GM19193 (cell line): ENCODE data around the gene RUSC1.

Experiments
- POLR2A ChIP-seq: IDR thresholded peaks from 4 replicates; pipeline ENCODE4 v1.6.1; 2011; ENCODE audit not compliant: insufficient read depth, insufficient read length; ENCODE audit errors: extremely low read depth

RUSC1 gene, protein sequence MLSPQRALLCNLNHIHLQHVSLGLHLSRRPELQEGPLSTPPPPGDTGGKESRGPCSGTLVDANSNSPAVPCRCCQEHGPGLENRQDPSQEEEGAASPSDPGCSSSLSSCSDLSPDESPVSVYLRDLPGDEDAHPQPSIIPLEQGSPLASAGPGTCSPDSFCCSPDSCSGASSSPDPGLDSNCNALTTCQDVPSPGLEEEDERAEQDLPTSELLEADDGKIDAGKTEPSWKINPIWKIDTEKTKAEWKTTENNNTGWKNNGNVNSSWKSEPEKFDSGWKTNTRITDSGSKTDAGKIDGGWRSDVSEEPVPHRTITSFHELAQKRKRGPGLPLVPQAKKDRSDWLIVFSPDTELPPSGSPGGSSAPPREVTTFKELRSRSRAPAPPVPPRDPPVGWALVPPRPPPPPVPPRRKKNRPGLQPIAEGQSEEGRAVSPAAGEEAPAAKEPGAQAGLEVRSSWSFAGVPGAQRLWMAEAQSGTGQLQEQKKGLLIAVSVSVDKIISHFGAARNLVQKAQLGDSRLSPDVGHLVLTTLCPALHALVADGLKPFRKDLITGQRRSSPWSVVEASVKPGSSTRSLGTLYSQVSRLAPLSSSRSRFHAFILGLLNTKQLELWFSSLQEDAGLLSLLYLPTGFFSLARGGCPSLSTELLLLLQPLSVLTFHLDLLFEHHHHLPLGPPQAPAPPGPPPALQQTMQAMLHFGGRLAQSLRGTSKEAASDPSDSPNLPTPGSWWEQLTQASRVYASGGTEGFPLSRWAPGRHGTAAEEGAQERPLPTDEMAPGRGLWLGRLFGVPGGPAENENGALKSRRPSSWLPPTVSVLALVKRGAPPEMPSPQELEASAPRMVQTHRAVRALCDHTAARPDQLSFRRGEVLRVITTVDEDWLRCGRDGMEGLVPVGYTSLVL

DNA sequence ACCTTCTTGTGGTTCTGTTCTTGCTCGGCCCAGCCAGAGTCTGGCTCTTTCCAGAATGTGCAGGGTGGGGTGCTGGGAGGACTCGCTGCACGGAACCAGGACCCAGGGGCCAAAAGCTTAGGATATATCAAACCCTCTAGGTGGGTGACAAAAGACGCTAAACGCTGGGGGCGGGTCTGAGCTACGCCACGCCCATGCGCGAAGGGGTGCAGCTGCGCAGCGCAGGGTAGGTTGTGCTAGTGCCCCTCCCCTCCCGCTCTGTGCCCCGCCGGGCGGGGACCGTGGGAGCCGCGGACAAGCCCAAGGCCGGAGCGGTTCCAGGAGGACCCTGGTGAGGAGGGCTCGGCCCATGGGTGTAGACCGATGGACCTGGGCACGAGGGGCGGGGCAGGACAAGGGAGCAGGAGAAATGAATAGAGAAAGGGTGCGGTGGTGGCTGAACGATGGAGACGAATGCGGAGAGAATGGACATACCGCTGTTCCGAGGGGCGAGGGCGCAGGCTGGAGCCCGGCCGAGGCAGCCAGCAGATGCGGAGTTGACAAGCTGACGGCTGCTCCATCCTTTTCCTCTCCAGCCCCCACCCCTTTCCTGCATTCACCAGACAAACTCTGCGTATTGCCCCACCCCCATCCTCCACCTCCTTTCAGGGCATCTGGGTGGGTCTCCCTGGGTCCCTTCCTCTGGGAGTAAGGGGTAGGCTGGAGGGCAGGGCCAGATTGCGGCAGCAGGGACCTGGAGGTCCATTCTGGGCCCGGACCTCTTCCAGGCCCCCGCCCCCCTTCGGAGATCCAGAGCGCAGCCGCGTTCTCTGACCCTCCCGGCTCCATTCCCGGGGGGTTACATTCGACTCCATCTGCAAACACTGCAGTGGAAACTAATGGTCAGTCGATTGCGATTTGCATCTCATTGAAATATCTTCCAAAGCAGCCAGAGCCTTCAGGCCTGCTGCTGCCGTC lies at the start of gene RUSC1:
TSS of gene RUSC1 (plus strand) at position 234 of the 957 bp plus-strand sequence. CDS start 880 bp downstream, outside the sequence.
- peak; percentile 51 for TF ChIP-seq POLR2A

DNA sequence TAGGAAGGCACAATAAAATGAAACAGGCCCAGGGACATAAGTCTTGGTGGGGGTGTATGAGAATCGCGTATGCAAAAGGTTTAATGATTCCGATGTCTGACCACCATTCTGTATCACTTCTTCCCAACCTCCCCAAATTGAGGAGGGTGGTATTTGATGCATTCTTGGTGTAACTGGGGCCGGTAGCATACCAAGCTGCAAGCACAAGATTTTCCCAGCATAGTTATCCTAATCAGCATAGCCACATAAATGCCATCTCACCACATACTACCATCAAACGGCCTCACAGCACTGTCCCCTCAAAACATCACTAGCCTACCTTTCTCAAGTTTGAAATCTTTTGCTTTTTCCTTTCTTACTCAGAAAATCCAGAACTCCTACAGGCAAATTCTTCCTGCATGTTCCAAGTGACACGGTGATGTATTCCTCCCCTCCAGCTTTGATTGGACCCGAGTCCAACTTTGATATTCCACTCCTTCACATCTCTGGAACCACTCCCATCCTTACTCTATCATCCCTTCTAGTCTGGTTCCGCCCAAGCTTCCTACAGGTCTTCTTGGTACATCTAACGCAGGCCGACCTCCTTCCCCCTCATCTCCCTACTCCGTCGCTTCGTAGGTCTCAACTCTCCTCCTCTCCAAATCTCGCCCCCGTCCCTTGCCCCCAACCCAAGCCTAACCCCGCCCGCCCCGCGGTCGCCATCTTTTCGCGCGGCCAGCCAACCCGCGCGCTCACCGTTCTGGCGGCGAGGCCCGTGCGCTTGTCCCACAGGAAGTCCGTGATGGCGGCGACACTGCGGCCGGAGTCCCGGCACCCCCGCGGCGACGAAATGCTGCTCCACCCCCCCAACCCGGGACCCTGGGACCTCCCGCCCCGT lies 48.0 kb upstream of the RUSC1 start:
- TF ChIP-seq POLR2A, result no peak

DNA sequence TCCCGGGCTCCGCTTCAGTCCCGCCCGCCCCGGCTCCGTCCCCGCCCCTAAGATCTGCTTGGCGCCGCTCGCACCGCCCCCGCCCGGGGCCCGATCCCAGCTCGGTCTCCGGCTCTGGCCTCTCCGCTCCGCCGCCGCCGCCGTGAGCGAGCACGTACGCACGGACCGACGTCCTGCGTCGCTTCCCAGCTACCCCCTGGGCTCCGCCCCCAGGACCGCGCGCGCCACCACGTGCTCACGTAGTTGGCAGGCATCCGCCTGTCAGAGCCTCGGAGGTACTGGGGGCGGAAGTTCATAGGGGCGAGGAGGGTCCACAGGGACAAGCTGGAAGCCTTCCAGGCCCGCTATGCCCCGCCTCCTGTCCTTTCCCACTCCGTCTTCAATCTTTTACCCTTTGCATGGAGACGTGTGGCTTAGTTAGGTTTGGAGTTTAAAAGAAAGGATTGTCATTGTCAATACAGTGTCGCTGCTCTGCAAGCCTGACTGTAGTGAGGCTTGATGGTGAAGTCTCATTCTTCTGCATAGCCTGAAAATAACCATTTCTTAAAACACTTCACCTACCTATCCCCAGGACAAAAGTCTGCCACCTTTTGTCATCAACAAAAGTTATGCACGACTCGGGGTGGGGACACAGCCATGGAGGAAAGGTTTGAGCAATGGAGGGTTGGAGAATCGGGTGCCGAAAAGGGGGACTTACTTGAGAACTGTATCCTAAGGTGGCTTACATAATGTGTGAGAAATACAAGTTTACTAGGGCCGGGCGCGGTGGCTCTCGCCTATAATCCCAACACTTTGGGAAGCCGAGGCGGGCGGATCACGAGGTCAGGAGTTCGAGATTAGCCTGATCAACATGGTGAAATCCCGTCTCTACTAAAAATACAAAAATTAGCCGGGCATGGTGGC lies 47.1 kb upstream of the RUSC1 start, which contains the start of gene CLK2:
TSS of gene CLK2 (minus strand) at position 162 of the 903 bp plus-strand sequence. CDS start 2,527 bp downstream, outside the sequence.
- TF ChIP-seq POLR2A, result peak; percentile 92

DNA sequence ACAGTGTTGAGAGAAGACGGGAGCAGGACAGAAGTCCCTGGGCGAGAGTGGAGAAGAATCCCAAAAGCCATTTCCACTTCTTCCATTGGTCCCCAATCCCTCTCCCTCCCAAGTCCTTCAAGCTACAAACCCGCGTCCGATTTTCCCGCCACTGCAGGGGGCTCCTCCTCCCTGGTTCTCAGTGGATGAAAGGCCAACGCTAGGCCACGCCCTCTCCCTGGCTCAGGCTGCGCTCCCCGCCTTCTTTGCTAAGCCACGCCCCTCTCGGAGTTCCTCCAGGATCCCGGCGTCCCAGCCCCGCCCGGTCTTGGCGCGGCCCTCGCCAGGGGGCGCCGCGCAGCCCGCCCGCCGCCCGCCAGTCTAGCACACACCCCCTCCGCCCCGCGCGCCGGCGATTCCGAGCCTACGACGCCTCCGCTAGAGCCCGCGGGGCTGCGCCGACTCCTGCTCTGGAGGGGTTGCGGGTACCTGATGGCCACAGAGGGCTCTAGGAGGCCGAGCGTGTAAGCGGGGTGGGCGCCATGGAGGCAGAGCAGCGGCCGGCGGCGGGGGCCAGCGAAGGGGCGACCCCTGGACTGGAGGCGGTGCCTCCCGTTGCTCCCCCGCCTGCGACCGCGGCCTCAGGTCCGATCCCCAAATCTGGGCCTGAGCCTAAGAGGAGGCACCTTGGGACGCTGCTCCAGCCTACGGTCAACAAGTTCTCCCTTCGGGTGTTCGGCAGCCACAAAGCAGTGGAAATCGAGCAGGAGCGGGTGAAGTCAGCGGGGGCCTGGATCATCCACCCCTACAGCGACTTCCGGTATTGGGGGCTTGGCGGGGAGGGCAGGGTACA lies 43.4 kb upstream of the RUSC1 start, which contains the start of gene HCN3:
TSS of gene HCN3 (plus strand) at position 394 of the 832 bp plus-strand sequence. CDS start at position 522, 128 bp downstream.
- TF ChIP-seq POLR2A, result no peak

DNA sequence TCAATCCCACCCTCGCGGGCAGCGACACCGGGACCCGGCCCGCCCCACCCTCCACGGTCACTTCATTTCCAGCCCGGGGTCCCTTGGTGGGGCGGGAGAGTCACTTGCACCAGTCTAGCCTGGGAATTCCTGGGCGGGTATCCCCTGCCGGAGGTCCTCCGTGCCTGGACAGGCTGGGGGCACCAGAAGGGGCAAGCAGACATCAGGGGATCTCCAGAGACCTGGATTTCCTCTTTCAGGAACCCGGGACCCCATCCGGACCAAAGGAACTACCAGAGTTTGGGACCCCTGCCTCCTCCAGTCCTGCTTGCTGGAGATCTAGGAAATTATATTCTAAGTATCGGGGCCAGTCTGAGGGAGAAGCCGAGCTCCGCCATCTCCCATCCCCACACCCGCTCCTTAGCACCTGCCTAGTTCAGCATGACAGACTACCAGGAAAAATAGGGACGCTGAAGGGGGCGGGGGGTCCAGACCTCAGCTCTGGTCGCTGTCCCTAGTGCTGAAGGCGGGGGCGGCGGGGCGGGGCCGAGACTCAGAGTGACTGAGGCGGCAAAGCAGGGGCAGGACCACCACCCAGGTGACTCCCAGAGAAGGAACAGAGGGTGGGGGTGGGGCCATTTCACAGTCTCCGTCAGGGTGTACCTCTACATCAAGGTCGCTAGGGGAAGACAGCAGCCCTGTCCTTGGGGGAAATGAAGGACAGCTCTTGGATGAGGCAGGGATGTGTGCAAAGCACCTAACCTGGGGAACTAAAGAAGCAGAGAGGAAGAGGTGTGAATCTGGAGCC lies 42.6 kb upstream of the RUSC1 start:
- TF ChIP-seq POLR2A, result no peak

DNA sequence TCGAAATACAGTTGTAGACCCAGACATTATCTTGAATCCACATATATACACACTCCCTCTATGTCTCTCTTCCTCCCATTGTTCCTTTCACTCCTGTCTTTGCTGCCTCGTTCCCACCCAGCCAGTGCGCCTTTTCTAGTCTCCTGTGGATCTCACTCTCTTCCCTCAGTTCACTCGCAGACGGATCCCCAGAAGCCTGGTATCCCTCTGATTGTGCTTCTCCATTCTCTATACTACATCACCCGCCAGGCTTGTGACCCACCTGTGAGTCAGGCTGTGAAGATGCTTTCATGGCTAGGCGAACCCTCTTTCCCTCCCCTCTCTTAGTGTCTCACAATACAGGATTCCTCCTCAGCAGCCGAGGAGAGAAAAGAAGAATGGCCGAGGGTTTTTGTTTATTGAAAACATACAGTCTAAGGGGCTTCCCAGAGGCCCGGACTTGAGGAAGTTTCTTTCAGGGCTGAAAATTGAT lies 42.0 kb upstream of the RUSC1 start:
- no peak for TF ChIP-seq POLR2A

DNA sequence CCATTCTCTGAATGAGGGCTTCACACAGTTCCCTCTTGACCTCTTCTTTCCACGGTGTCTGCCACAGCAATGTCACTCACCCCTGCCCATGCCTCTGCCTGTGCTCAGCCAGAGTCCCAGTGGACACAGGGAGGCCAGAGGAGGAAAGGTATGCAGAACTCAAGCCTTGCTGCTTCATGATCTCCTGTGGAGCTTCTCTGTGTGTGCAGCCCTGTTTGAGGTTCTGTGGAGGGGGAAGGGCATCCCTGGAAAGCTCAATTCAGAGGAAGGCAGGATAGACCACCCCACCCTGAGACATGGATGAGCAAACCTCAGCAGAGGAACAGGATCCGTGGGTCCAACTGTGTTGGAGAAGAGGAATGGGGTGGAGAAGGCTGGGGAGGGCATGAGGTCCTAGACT lies 41.4 kb upstream of the RUSC1 start:
- no peak for TF ChIP-seq POLR2A

DNA sequence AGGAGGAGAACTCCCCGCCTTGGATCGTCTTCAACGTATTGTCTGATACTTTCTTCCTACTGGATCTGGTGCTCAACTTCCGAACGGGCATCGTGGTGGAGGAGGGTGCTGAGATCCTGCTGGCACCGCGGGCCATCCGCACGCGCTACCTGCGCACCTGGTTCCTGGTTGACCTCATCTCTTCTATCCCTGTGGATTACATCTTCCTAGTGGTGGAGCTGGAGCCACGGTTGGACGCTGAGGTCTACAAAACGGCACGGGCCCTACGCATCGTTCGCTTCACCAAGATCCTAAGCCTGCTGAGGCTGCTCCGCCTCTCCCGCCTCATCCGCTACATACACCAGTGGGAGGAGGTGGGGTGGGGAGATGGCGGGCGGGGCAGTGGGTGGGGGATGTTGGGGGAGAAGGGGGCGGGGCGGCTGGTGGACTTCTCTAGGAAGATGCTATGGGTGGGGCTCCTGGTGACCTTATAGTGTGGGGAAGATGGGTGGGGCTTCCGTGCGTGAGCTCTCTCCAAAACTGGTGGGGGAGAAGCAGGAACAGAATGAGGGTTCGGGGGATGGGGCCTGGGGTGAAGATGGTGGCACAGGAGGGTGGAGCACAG lies 38.1 kb upstream of the RUSC1 start:
- TF ChIP-seq POLR2A, result no peak

DNA sequence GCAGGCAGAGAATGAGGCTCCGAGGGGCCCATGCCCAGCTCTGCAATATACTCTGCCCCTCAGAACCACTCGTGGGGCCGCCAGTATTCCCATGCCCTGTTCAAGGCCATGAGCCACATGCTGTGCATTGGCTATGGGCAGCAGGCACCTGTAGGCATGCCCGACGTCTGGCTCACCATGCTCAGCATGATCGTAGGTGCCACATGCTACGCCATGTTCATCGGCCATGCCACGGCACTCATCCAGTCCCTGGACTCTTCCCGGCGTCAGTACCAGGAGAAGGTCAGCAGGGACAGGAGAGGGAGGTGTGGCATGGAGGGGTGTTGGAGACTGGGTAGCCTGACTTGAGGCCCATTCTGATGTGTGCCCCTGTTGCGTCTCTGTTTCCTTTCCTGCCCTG lies 36.2 kb upstream of the RUSC1 start:
- no peak for TF ChIP-seq POLR2A

DNA sequence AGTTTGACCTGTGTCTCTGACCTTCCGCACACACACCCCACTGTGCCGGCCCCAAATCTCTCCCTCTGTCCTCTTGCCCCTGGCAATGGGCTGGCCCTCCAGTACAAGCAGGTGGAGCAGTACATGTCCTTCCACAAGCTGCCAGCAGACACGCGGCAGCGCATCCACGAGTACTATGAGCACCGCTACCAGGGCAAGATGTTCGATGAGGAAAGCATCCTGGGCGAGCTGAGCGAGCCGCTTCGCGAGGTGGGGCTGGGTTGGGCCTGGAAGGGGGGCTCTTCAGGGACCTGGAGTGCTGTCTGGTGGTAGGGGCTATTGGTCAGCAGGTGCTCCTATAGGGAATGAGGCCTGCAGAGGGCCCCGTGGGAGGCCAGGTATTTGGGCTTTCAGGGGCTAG lies 35.6 kb upstream of the RUSC1 start:
- TF ChIP-seq POLR2A, result no peak
